Activated T-cell treated with anti-CD3 and anti-CD28 coated beads for 48 hours (primary cell): ENCODE data around the gene LSG1.
"Not testable (repeated sequence)": the region's sequence is repeated elsewhere in the genome, so short reads cannot be mapped to it uniquely, and the experiment has no call there.

ENCODE experiments used
- DNase-seq: peaks from one replicate; pipeline ENCODE4 v3.0.0-alpha.2; 2020; ENCODE audit warnings: low read depth

The LSG1 gene

GRCh38 chr3:194617143-194617671 lies 54.8 kb downstream of the LSG1 start:
- DNase-seq: no peak

- DNase-seq: no peak
Measured at GRCh38 chr3:194615226-194615625, 56.8 kb downstream of the LSG1 start.

- DNase-seq: no peak
Measured at GRCh38 chr3:194612221-194612620, 59.8 kb downstream of the LSG1 start.

- no peak for DNase-seq
Measured at GRCh38 chr3:194610689-194611088, 61.3 kb downstream of the LSG1 start.

GRCh38 chr3:194609601-194610000 lies 62.4 kb downstream of the LSG1 start:
- no peak for DNase-seq

- no peak for DNase-seq
Measured at GRCh38 chr3:194608981-194609380, 63.0 kb downstream of the LSG1 start.

- no peak for DNase-seq
Measured at GRCh38 chr3:194607592-194608389, 64.2 kb downstream of the LSG1 start.

GRCh38 chr3:194606941-194607340 lies 65.0 kb downstream of the LSG1 start:
- no peak for DNase-seq

- no peak for DNase-seq
Measured at GRCh38 chr3:194606163-194606562, 65.8 kb downstream of the LSG1 start.

- not testable (repeated sequence) for DNase-seq
Measured at GRCh38 chr3:194605314-194605713, 66.7 kb downstream of the LSG1 start.

GRCh38 chr3:194604837-194605236 lies 67.2 kb downstream of the LSG1 start:
- DNase-seq: no peak

- DNase-seq: no peak
Measured at GRCh38 chr3:194604126-194604525, 67.9 kb downstream of the LSG1 start.

- DNase-seq: no peak
Measured at GRCh38 chr3:194602669-194603171, 69.3 kb downstream of the LSG1 start.

GRCh38 chr3:194598771-194599557 lies 73.0 kb downstream of the LSG1 start:
- DNase-seq: no peak

GRCh38 chr3:194596906-194597305 lies 75.1 kb downstream of the LSG1 start:
- DNase-seq: no peak

- DNase-seq: no peak
Measured at GRCh38 chr3:194592798-194593752, 78.9 kb downstream of the LSG1 start.
